SK-N-MC (cell line): ENCODE results near the gene EPB41.

Experiments
- EZH2 ChIP-seq: fragments of 200-600 bp; sonication (generic); IDR thresholded peaks from one replicate; pipeline ENCODE4 v1.6.1; 2017; ENCODE audit warnings: antibody characterized with exemption
- FOXP2 ChIP-seq: optimal IDR thresholded peaks from 2 replicates; pipeline ENCODE3; 2011; ENCODE audit warnings: mild to moderate bottlenecking, moderate library complexity; ENCODE audit not compliant: insufficient read depth; ENCODE audit errors: extremely low read length, control extremely low read depth
- POLR2AphosphoS5 ChIP-seq: IDR thresholded peaks from 2 replicates; pipeline ENCODE4 v1.6.1; 2012; ENCODE audit warnings: mild to moderate bottlenecking, low read depth, low read length, borderline replicate concordance

GRCh38 chr1:28966617-28967016 lies 52.2 kb downstream of the EPB41 start:
- no peak for TF ChIP-seq POLR2AphosphoS5
- no peak for TF ChIP-seq EZH2
- TF ChIP-seq FOXP2, result no peak
